Measurements from ENCODE around the gene TYSND1. TPM values are rescaled to one million over a fixed set of nuclear protein-coding genes. Genes with fewer than 3 reads are reported as not detected.

The TYSND1 gene
- total and polyA plus RNA-seq, 2 of the 13 experiments (the other 11 are each of a cell fraction or from before 2014, with no cell fraction given): 3.3 to 8.9 TPM

GRCh38 chr10:70088308-70088698 lies 58.2 kb downstream of the TYSND1 start:
- Histone ChIP-seq H2AFZ (ENCODE audit: low read length) (no peak overlapping the region), H3K79me2 (ENCODE audit: insufficient read depth, low read length) (no peaks in the 10 kb centered on the region), H3K36me3 (replicated peaks in 1 of 2; ENCODE audit: control insufficient read depth in 1 of 2, insufficient read depth in 2 of 2, low read length in 2 of 2) (peaks cover 0 to 10% of the 10 kb centered on the region in 2 experiments; a peak in 2 of 5 replicates), H3K27me3 (ENCODE audit: control insufficient read depth in 1 of 2, insufficient read depth in 2 of 2, low read length in 2 of 2) (no peaks in the 10 kb centered on the region), H3K9me3 (ENCODE audit: low read length) (no peaks in the 10 kb centered on the region), H3K27ac (ENCODE audit: extremely low read length, insufficient read depth, low read length) (no peak overlapping the region), H3K4me2 (ENCODE audit: low read depth, low read length) (no peak overlapping the region), H3K9ac (ENCODE audit: insufficient read depth, low read depth, low read length) (no peak overlapping the region), H3K4me3 (replicated peaks in 1 of 3; ENCODE audit: insufficient read depth in 1 of 3, low read depth in 2 of 3, low read length in 3 of 3) (no peak overlapping the region), H4K20me1 (ENCODE audit: insufficient read depth, low read length) (no peaks in the 10 kb centered on the region), H3K4me1 (ENCODE audit: insufficient read depth, low read length) (peaks cover 95% of the 10 kb centered on the region)
- WGBS (ENCODE audit: low lambda C conversion rate): 94% methylated on average over 3 of the region's 3 CpGs
- ATAC-seq (no peak), DNase-seq (ENCODE audit: low spot score) (no peak), FAIRE-seq (no peak)
- in situ Hi-C loops (cut with HindIII; ENCODE audit: extremely low pct_ligation_motif_present, low pct_unique_long_range_greater_than_20kb) (no loop called here), intact Hi-C loops (cut with micrococcal nuclease; ENCODE audit: unreplicated experiment) (loop anchor here (5.0 kb wide), 1 partner anchor 36 kb away; the partner anchor contains the start of gene MACROH2A2)
- CTCF ChIA-PET (ENCODE audit: low intra/inter-chr PET ratio, low total read pairs): no interaction called here
- no TSS peak for BruUV-seq (replicated peaks)
- TF ChIP-seq ZBTB14 (CRISPR knock-in tag; IDR thresholded peaks at IDR 0.05) (no peak), SP140L (CRISPR knock-in tag; IDR thresholded peaks at IDR 0.05; ENCODE audit: borderline replicate concordance) (no peak), LCORL (IDR thresholded peaks at IDR 0.05) (no peak), LCORL (CRISPR knock-in tag; IDR thresholded peaks at IDR 0.05) (no peak), ZNF513 (CRISPR knock-in tag; conservative IDR thresholded peaks at IDR 0.05) (no peak), SNAPC5 (CRISPR knock-in tag; IDR thresholded peaks at IDR 0.05; ENCODE audit: borderline replicate concordance) (no peak)
- POLR2A ChIA-PET: no interaction called here

Other genes starting within 250 kb of the TYSND1 start
- gene MACROH2A2, start 93.9 kb downstream of the TYSND1 start, total RNA-seq (2016; rRNA removed; fragmentation: Illumina TruSeq; extraction: Trizol): 41.6 and 43.1 TPM in 2 replicates
- 9.8 and 14.2 TPM in 2 replicates for gene MACROH2A2, start 93.9 kb downstream of the TYSND1 start, polyA plus RNA-seq (2011; rRNA removed)
- gene AIFM2, start 13.9 kb downstream of the TYSND1 start, total RNA-seq (2016; rRNA removed; fragmentation: Illumina TruSeq; extraction: Trizol): 20.3 and 29.6 TPM in 2 replicates
- gene AIFM2, start 13.9 kb downstream of the TYSND1 start, polyA plus RNA-seq (2011; rRNA removed): 29.5 and 36.9 TPM in 2 replicates
- 104 and 117 TPM in 2 replicates for gene SAR1A, start 23.8 kb upstream of the TYSND1 start, total RNA-seq (2016; rRNA removed; fragmentation: Illumina TruSeq; extraction: Trizol)
- 42.7 and 51.4 TPM in 2 replicates for gene SAR1A, start 23.8 kb upstream of the TYSND1 start, polyA plus RNA-seq (2011; rRNA removed)
- 250 and 371 TPM in 2 replicates for gene PPA1, start 86.7 kb upstream of the TYSND1 start, total RNA-seq (2016; rRNA removed; fragmentation: Illumina TruSeq; extraction: Trizol)
- gene PPA1, start 86.7 kb upstream of the TYSND1 start, polyA plus RNA-seq (2011; rRNA removed): 104 and 136 TPM in 2 replicates
- under 0.01 TPM in 1 of 2 replicates, not detected in the other for gene NPFFR1, start 137.3 kb upstream of the TYSND1 start, total RNA-seq (2016; rRNA removed; fragmentation: Illumina TruSeq; extraction: Trizol)
- not detected in 2 replicates for gene NPFFR1, start 137.3 kb upstream of the TYSND1 start, polyA plus RNA-seq (2011; rRNA removed)
- 37.5 and 38.6 TPM in 2 replicates for gene LRRC20, start 235.9 kb upstream of the TYSND1 start, total RNA-seq (2016; rRNA removed; fragmentation: Illumina TruSeq; extraction: Trizol)
- 31.1 and 37.0 TPM in 2 replicates for gene LRRC20, start 235.9 kb upstream of the TYSND1 start, polyA plus RNA-seq (2011; rRNA removed)

Data from HepG2 (cell line).